ENCODE results near the gene TCF23. TPM values are rescaled to one million over a fixed set of nuclear protein-coding genes. Genes with fewer than 3 reads are reported as not detected.

TCF23 gene
- total RNA-seq, 1 experiment from 2014 or later = 0.03 TPM

- ChIA-PET POLR2A (interaction anchor here (0.9 kb wide), 1 partner anchor 43 kb away, joined by 4 read pairs; no protein-coding TSS in a partner anchor), CTCF (interaction anchor here (0.6 to 0.7 kb wide), 3 partner anchors 60 to 917 kb away, joined by 4 to 10 read pairs (median 4); no protein-coding TSS in a partner anchor)
- DNase-seq (ENCODE audit: low read depth, low spot score) (no peak), ATAC-seq (no peak)
- no peak overlapping the region for H3K27ac ChIP-seq (ENCODE audit: low read length)
- no peaks in the 10 kb centered on the region for H3K9me3 ChIP-seq (ENCODE audit: control insufficient read depth, insufficient read depth, low read depth, low read length)
- BruUV-seq (replicated peaks) = no TSS peak
- no peaks in the 10 kb centered on the region for H3K36me3 ChIP-seq (ENCODE audit: control insufficient read depth, insufficient read depth, low read length)
- H3K4me3 ChIP-seq (ENCODE audit: low read depth in 2 of 2, low read length in 2 of 2) = no peak overlapping the region
- in situ Hi-C loops (cut with HindIII; ENCODE audit: low pct_unique_long_range_greater_than_20kb, low sequenced_read_pairs) (no loop called here), intact Hi-C loops (cut with micrococcal nuclease; ENCODE audit: unreplicated experiment) (no loop called here)
- TF ChIP-seq REST (IDR thresholded peaks at IDR 0.05; ENCODE audit: insufficient read depth in 1 of 2, low read depth in 2 of 2, low read length in 1 of 2) = no peak
- no peak for TF ChIP-seq TCF7L2 (IDR thresholded peaks at IDR 0.05; ENCODE audit: low read depth, low read length)
- TF ChIP-seq, protein P1, sequence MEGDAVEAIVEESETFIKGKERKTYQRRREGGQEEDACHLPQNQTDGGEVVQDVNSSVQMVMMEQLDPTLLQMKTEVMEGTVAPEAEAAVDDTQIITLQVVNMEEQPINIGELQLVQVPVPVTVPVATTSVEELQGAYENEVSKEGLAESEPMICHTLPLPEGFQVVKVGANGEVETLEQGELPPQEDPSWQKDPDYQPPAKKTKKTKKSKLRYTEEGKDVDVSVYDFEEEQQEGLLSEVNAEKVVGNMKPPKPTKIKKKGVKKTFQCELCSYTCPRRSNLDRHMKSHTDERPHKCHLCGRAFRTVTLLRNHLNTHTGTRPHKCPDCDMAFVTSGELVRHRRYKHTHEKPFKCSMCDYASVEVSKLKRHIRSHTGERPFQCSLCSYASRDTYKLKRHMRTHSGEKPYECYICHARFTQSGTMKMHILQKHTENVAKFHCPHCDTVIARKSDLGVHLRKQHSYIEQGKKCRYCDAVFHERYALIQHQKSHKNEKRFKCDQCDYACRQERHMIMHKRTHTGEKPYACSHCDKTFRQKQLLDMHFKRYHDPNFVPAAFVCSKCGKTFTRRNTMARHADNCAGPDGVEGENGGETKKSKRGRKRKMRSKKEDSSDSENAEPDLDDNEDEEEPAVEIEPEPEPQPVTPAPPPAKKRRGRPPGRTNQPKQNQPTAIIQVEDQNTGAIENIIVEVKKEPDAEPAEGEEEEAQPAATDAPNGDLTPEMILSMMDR (IDR thresholded peaks at IDR 0.05) = no peak
- TF ChIP-seq POLR2AphosphoS5 (IDR thresholded peaks at IDR 0.05; ENCODE audit: low read depth, low read length) = no peak
- no peak for TF ChIP-seq SIN3A (IDR thresholded peaks at IDR 0.05; ENCODE audit: borderline replicate concordance, insufficient read depth, low read depth, low read length)
- no peaks in the 10 kb centered on the region for H3K4me1 ChIP-seq (ENCODE audit: control insufficient read depth, insufficient read depth, low read length)
- H3K27me3 ChIP-seq (ENCODE audit: control insufficient read depth, insufficient read depth, low read length) = no peaks in the 10 kb centered on the region
Observed at GRCh38 chr2:27170581-27171337, 22.0 kb downstream of the TCF23 start.

GRCh38 chr2:27171351-27171848 is 22.6 kb downstream of the TCF23 start:
- in situ Hi-C loops (cut with HindIII; ENCODE audit: low pct_unique_long_range_greater_than_20kb, low sequenced_read_pairs) (no loop called here), intact Hi-C loops (cut with micrococcal nuclease; ENCODE audit: unreplicated experiment) (no loop called here)
- ATAC-seq (no peak), DNase-seq (ENCODE audit: low read depth, low spot score) (no peak)
- H3K27ac ChIP-seq (ENCODE audit: low read length) = no peak overlapping the region
- no peaks in the 10 kb centered on the region for H3K27me3 ChIP-seq (ENCODE audit: control insufficient read depth, insufficient read depth, low read length)
- TF ChIP-seq TCF7L2 (IDR thresholded peaks at IDR 0.05; ENCODE audit: low read depth, low read length) = no peak
- TF ChIP-seq, protein P1 (IDR thresholded peaks at IDR 0.05) = no peak
- TF ChIP-seq SIN3A (IDR thresholded peaks at IDR 0.05; ENCODE audit: borderline replicate concordance, insufficient read depth, low read depth, low read length) = no peak
- no peak for TF ChIP-seq POLR2AphosphoS5 (IDR thresholded peaks at IDR 0.05; ENCODE audit: low read depth, low read length)
- TF ChIP-seq REST (IDR thresholded peaks at IDR 0.05; ENCODE audit: insufficient read depth in 1 of 2, low read depth in 2 of 2, low read length in 1 of 2) = no peak
- POLR2A ChIA-PET = interaction anchor here (0.9 kb wide), 1 partner anchor 43 kb away, joined by 4 read pairs; no protein-coding TSS in a partner anchor
- no peaks in the 10 kb centered on the region for H3K9me3 ChIP-seq (ENCODE audit: control insufficient read depth, insufficient read depth, low read depth, low read length)
- no peak overlapping the region for H3K4me3 ChIP-seq (ENCODE audit: low read depth in 2 of 2, low read length in 2 of 2)
- BruUV-seq (replicated peaks) = no TSS peak
- CTCF ChIA-PET = interaction anchor here (0.6 to 0.7 kb wide), 2 partner anchors 59 to 917 kb away, joined by 4 to 10 read pairs; no protein-coding TSS in a partner anchor
- no peaks in the 10 kb centered on the region for H3K4me1 ChIP-seq (ENCODE audit: control insufficient read depth, insufficient read depth, low read length)
- no peaks in the 10 kb centered on the region for H3K36me3 ChIP-seq (ENCODE audit: control insufficient read depth, insufficient read depth, low read length)
